Common myeloid progenitor, CD34-positive (primary cell): ENCODE measurements around the gene FSD1L.

Experiments
- CTCF ChIA-PET: fragments of 350-600 bp; sonication (Branson Sonifier 250); formaldehyde crosslinking; loops from one replicate; lab custom pipeline; 2021; ENCODE audit warnings: antibody characterized with exemption; lab: Charles Lee
- POLR2A ChIA-PET: fragments of 350-600 bp; sonication (Branson Sonifier 250); formaldehyde crosslinking; loops from one replicate; lab custom pipeline; 2021; ENCODE audit warnings: antibody characterized with exemption; lab: Charles Lee
- DNase-seq, 3 donors: peaks; one replicate each; pipeline versions ENCODE4 v3.0.0 to v3.0.0-alpha.2; 2013
- H3K27ac ChIP-seq, 2 experiments: 1 replicate in 1 of 2; 2 replicates in 1 of 2; pipeline ENCODE4 v1.7.0; 2013; ENCODE audit warnings: inconsistent platforms in 2 of 2, low read length in 2 of 2, mild to moderate bottlenecking in 2 of 2, low read depth in 1 of 2, moderate library complexity in 1 of 2; ENCODE audit not compliant: severe bottlenecking in 2 of 2, insufficient read depth in 1 of 2, poor library complexity in 1 of 2
- H3K27me3 ChIP-seq, 5 experiments: replicated peaks in 2 of 5; 1 replicate in 3 of 5; 2 replicates in 2 of 5; pipeline versions ENCODE4 v1.6.1 to v1.7.0; 2013; ENCODE audit warnings: low read length in 4 of 5, mild to moderate bottlenecking in 2 of 5, moderate library complexity in 2 of 5, inconsistent platforms in 1 of 5; ENCODE audit not compliant: insufficient read depth in 5 of 5, control insufficient read depth in 4 of 5
- H3K36me3 ChIP-seq, 4 experiments: 1 replicate in 2 of 4; 2 replicates in 2 of 4; pipeline versions ENCODE4 v1.6.1 to v1.7.0; 2013; ENCODE audit warnings: low read length in 3 of 4, control low read depth in 1 of 4, mild to moderate bottlenecking in 1 of 4; ENCODE audit not compliant: control insufficient read depth in 4 of 4, insufficient read depth in 4 of 4
- H3K4me1 ChIP-seq, 4 experiments: 1 replicate in 3 of 4; 2 replicates in 1 of 4; pipeline versions ENCODE4 v1.6.1 to v1.7.1; 2013; ENCODE audit warnings: low read length in 3 of 4, mild to moderate bottlenecking in 3 of 4, control low read depth in 1 of 4, inconsistent platforms in 1 of 4, moderate library complexity in 1 of 4; ENCODE audit not compliant: control insufficient read depth in 4 of 4, insufficient read depth in 4 of 4; ENCODE audit errors: control extremely low read depth in 1 of 4
- H3K4me3 ChIP-seq, 7 experiments: 1 replicate in 4 of 7; 2 replicates in 3 of 7; pipeline versions ENCODE4 v1.5.1 to v1.7.0; 2013; ENCODE audit warnings: mild to moderate bottlenecking in 7 of 7, low read length in 6 of 7, moderate library complexity in 6 of 7, inconsistent platforms in 2 of 7, low read depth in 2 of 7, control low read depth in 1 of 7; ENCODE audit not compliant: insufficient read depth in 4 of 7, control insufficient read depth in 1 of 7; ENCODE audit errors: extremely low read depth in 1 of 7
- H3K9me3 ChIP-seq, 5 experiments: 1 replicate in 4 of 5; 2 replicates in 1 of 5; pipeline versions ENCODE4 v1.6.1 to v1.7.1; 2013; ENCODE audit warnings: low read length in 4 of 5, mild to moderate bottlenecking in 2 of 5, inconsistent platforms in 1 of 5, low read depth in 1 of 5, moderate library complexity in 1 of 5; ENCODE audit not compliant: control insufficient read depth in 4 of 5, insufficient read depth in 2 of 5; ENCODE audit errors: control extremely low read depth in 1 of 5
- WGBS: methylation state at CpG from one replicate; pipeline ENCODE4 v1.1.5; 2013; ENCODE audit not compliant: insufficient coverage; 5-methylcytosine and 5-hydroxymethylcytosine counted together

FSD1L gene

DNA sequence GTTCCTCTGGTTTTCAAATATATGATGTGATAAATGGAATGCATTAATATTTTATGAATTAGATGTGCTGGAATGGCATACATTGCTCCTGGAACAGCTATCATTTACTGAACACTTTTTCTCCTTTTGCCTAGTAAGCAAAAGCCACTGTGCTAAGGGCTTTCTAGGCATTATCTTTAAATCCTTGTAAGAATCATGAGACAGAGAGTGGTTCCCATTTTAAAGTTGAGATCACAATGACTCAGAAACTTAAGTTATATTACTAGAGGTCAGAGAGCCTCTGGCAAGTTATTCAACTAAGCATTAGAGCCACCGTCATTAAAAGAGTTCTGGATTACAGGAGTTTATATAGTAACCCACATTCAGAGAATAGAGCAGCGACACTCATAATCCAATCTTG lies 26.7 kb upstream of the FSD1L start:
- Histone ChIP-seq H3K4me1 (no peaks in the 10 kb centered on the region), H3K27ac (no peak overlapping the region), H3K4me3 (no peak overlapping the region), H3K9me3 (no peaks in the 10 kb centered on the region), H3K36me3 (no peaks in the 10 kb centered on the region), H3K27me3 (no peaks in the 10 kb centered on the region)
- ChIA-PET POLR2A (no interaction called here), CTCF (interaction anchor here (10.3 kb wide), 1 partner anchor 262 kb away, joined by 110 read pairs; no protein-coding TSS in a partner anchor)
- WGBS: no CpG with 5 or more reads among the region's 2 CpGs
- no peak for DNase-seq

GRCh38 chr9:105421864-105422263 lies 26.0 kb upstream of the FSD1L start:
- 97% methylated on average over 5 of the region's 5 CpGs for WGBS
- Histone ChIP-seq H3K27ac (no peak overlapping the region), H3K4me1 (no peaks in the 10 kb centered on the region), H3K9me3 (no peaks in the 10 kb centered on the region), H3K27me3 (no peaks in the 10 kb centered on the region), H3K36me3 (no peaks in the 10 kb centered on the region), H3K4me3 (no peak overlapping the region)
- CTCF ChIA-PET: no interaction called here
- no peak for DNase-seq
- POLR2A ChIA-PET: no interaction called here

DNA sequence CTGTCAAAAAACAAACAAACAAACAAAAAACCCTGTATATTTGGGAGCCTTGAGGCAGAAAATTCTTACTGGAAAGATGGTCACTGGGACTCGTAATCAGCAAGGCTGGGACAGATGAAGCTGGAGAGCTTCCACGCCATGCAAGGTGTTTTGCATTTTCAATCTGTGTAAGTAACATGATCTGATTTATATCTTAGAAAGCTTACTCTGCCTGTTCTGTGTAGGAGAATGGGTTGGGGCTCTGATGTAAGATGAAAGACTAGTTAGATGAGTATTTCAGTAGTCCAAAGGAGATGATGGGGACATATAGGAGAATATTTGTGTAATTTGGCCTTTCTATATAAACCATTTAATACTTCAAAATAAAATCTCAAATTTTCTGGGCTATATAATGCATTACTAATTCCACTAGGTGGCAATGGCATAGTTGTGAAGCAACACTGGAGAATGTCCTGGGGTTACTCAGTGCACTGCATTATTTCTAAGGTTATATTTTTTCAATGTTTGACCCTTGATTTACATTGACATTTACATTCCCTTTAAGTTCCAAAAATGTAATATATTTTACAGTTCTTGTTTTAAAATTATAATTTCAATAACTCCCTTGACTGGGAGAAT lies 21.9 kb upstream of the FSD1L start:
- CTCF ChIA-PET: interaction anchor here (0.8 to 1.6 kb wide), 4 partner anchors 8 to 292 kb away, joined by 3 to 5 read pairs (median 3); no protein-coding TSS in a partner anchor

DNA sequence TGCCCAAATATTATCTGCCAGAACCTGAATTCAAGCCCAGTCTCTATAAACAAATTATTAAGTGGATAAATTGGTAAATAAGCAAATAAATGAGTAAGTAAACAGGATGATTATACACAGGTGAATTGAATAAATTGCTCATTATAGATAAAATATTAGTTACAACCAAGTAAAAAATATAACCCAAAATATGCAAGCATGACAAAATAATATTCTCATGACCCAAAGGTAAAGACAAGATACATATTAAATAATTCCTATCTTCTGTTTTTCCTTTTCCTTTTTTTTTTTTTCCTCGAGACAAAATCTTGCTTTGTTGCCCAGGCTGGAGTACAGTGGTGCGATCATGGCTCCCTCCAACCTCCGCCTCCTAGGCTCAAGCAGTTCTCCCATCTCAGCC lies 21.2 kb upstream of the FSD1L start:
- H3K4me1 ChIP-seq: no peaks in the 10 kb centered on the region
- no peaks in the 10 kb centered on the region for H3K36me3 ChIP-seq
- H3K27me3 ChIP-seq: no peaks in the 10 kb centered on the region
- H3K27ac ChIP-seq: no peak overlapping the region
- 100% methylated on average over 2 of the region's 3 CpGs for WGBS
- H3K9me3 ChIP-seq: no peaks in the 10 kb centered on the region
- POLR2A ChIA-PET: no interaction called here
- no peak for DNase-seq
- H3K4me3 ChIP-seq: no peak overlapping the region
- CTCF ChIA-PET: interaction anchor here (1.5 to 1.6 kb wide), 2 partner anchors 8 to 292 kb away, joined by 3 to 5 read pairs; no protein-coding TSS in a partner anchor

More for the DNA sequence above, 21.9 kb upstream of the FSD1L start:
- H3K27me3 ChIP-seq: no peaks in the 10 kb centered on the region
- no peaks in the 10 kb centered on the region for H3K4me1 ChIP-seq
- H3K4me3 ChIP-seq: no peak overlapping the region
- POLR2A ChIA-PET: no interaction called here
- H3K27ac ChIP-seq: no peak overlapping the region
- H3K9me3 ChIP-seq: no peaks in the 10 kb centered on the region
- H3K36me3 ChIP-seq: no peaks in the 10 kb centered on the region
- WGBS: 100% methylated on average over 2 of the region's 2 CpGs
- DNase-seq: peak in 2 of 3 donors; percentile 8 to 20

DNA sequence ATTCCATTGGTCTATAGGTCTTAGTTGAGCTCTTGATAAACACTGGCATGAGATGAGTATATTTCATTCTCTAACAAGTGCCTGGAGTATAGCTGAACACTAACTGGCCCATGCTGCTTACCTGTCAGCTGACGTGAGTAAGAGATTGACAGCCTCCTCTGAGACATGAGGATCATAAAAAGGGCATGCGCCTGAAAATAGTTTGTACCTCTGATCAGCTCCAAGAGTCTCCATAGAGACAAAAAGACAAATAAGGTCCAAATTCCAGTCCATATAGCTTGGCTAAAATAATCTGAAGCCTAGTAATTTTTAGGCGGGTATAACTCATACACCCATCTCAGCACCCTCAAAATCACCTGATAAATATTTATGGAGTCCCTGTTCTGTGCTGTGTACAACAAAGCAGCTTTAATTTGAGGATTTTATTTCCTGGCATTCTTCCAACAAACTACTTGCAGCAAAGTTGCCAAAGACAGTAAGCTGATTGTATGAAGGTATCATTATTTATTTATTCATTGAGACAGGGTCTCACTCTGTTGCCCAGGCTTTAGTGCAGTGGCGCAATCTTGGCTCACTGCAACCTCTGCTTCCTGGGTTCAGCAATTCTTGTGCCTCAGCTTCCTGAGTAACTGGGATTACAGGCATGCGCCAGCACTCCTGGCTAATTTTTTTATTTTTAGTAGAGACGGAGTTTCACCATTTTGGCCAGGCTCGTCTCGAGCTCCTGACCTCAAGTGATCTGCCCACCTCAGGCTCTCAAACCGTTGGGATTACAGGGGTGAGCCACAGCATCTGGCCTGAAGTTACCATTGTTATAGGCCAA lies 16.2 kb upstream of the FSD1L start:
- Histone ChIP-seq H3K9me3 (peaks cover 0 to 4% (median 0%) of the 10 kb centered on the region in 5 experiments), H3K27ac (no peak overlapping the region), H3K36me3 (no peaks in the 10 kb centered on the region), H3K4me1 (no peaks in the 10 kb centered on the region), H3K4me3 (no peak overlapping the region), H3K27me3 (no peaks in the 10 kb centered on the region)
- no peak for DNase-seq
- over 99% methylated on average over 9 of the region's 9 CpGs for WGBS
- CTCF ChIA-PET: interaction anchor here (1.5 kb wide), 1 partner anchor 14 kb away, joined by 4 read pairs; no protein-coding TSS in a partner anchor
- POLR2A ChIA-PET: no interaction called here

DNA sequence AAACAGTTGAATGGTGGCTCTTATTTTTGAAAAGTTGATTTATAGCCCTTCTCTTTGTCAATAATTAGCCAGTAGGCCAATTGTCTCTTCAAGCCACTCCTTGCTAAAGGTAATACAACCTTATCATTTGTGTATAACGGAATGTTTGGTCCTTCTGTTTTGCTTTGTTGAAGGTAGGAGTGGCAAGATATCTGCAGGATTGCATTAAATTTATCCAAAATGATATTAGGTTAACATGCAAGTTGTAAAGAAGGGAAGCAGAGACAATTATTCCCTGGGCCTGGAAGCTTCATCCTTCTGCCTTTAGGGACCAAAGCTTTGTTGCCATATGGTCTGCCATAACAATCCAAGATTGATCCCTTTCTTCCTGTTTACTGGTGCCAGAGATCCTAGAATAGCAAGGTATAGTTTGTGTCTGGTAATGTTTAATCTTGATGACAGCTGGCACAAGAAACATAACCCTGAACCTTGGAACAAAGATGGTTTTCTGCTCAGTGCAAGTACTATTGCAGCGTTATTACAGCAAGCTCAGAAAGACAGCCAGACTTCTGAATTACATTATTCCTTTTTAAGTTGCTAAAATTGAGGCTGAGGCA lies 15.5 kb upstream of the FSD1L start:
- DNase-seq: no peak
- no peaks in the 10 kb centered on the region for H3K36me3 ChIP-seq
- peaks cover 0 to 4% (median 0%) of the 10 kb centered on the region in 5 experiments for H3K9me3 ChIP-seq
- POLR2A ChIA-PET: no interaction called here
- H3K27ac ChIP-seq: no peak overlapping the region
- 100% methylated on average over 1 of the region's 2 CpGs for WGBS
- no peak overlapping the region for H3K4me3 ChIP-seq
- CTCF ChIA-PET: interaction anchor here (1.7 kb wide), 1 partner anchor 17 kb away, joined by 3 read pairs; no protein-coding TSS in a partner anchor
- no peaks in the 10 kb centered on the region for H3K4me1 ChIP-seq
- H3K27me3 ChIP-seq: no peaks in the 10 kb centered on the region
